Naive thymus-derived CD8-positive, alpha-beta T cell (primary cell): ENCODE data around the gene DENND5B. TPM values are rescaled to one million over a fixed set of nuclear protein-coding genes. Genes with fewer than 3 reads are reported as not detected.
A peak's percentile ranks its signal among the peaks of the same experiment; 100 is the strongest.

Experiments used
- ATAC-seq, 2 donors: fragments of 150-1000 bp; cut with Tn5 transposase in 1 of 2; sonication (Bioruptor Pico), chemical (Tn5 transposase) in 1 of 2; 1 replicate in 1 of 2; 2 replicates in 1 of 2; pipeline ENCODE4 v1.10.0; 2021; ENCODE audit warnings: mild to moderate bottlenecking in 2 of 2, moderate library complexity in 2 of 2
- POLR2A ChIA-PET: fragments of 350-600 bp; sonication (Branson Sonifier 250); formaldehyde crosslinking; loops from one replicate; lab custom pipeline; 2021; ENCODE audit warnings: antibody characterized with exemption; lab: Charles Lee
- DNase-seq, 10 donors: peaks; one replicate each; pipeline versions ENCODE4 v3.0.0 to v3.0.0-alpha.2; 2020 to 2022
- H3K27ac Mint-ChIP-seq, 10 donors: one replicate each; pipeline ENCODE4 v1.8.0; 2020 to 2022; ENCODE audit warnings: mild to moderate bottlenecking in 10 of 10, mixed read lengths in 10 of 10, moderate library complexity in 4 of 10, inconsistent platforms in 1 of 10
- H3K27me3 Mint-ChIP-seq, 5 donors: one replicate each; pipeline ENCODE4 v1.8.0; 2021 to 2022; ENCODE audit warnings: mixed read lengths in 5 of 5
- H3K36me3 Mint-ChIP-seq, 3 donors: one replicate each; pipeline ENCODE4 v1.8.0; 2020 to 2022; ENCODE audit warnings: mixed read lengths in 3 of 3, mild to moderate bottlenecking in 2 of 3, inconsistent platforms in 1 of 3
- H3K4me1 Mint-ChIP-seq, 4 donors: one replicate each; pipeline ENCODE4 v1.8.0; 2021 to 2022; ENCODE audit warnings: mixed read lengths in 4 of 4
- H3K4me3 Mint-ChIP-seq, 10 donors: one replicate each; pipeline ENCODE4 v1.8.0; 2020 to 2022; ENCODE audit warnings: mild to moderate bottlenecking in 10 of 10, mixed read lengths in 10 of 10, moderate library complexity in 6 of 10, inconsistent platforms in 1 of 10
- H3K9me3 Mint-ChIP-seq, 9 donors: one replicate each; pipeline ENCODE4 v1.8.0; 2020 to 2022; ENCODE audit warnings: mixed read lengths in 9 of 9, mild to moderate bottlenecking in 3 of 9, inconsistent platforms in 1 of 9, moderate library complexity in 1 of 9
- polyA plus RNA-seq, 3 donors: library from polyadenylated mRNA; unstranded; fragments of 300-500 nt; fragmentation: Illumina TruSeq; gene quantifications; one replicate each; pipeline ENCODE4 v1.2.3, GENCODE V29; 2021
- total RNA-seq, 8 experiments: library from RNA in 2 of 8; stranded (reverse) in 2 of 8; gene quantifications; one replicate each; pipeline ENCODE4 v1.2.3 and lab custom pipeline; 2021 to 2026

DENND5B gene
- total and polyA plus RNA-seq, 5 experiments from 2014 or later: 0.12 to 1.7 (median 0.99) TPM; not detected in 2

DNA sequence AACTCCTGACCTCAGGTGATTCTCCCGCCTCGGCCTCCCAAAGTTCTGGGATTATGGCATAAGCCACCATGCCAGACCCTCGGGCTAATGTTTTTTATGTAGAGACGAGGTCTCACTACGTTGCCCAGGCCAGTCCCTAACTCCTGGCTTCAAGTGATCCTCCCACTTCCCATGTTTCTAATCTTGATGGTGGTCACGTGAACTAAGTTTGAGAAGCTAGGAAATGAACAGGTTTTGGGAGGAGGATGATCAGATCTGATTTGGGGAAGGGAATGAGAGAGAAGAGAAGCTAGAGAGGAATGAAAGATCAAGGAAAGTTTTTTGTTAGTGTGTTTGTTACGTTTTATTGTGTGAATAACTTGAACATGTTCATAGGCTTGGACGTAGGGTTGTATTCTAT is 247.8 kb downstream of the DENND5B start:
- POLR2A ChIA-PET: no interaction called here
- no peak for ATAC-seq
- peaks cover 0 to 2% (median 0%) of the 10 kb centered on the region in 4 donors for H3K4me1 Mint-ChIP-seq

DNA sequence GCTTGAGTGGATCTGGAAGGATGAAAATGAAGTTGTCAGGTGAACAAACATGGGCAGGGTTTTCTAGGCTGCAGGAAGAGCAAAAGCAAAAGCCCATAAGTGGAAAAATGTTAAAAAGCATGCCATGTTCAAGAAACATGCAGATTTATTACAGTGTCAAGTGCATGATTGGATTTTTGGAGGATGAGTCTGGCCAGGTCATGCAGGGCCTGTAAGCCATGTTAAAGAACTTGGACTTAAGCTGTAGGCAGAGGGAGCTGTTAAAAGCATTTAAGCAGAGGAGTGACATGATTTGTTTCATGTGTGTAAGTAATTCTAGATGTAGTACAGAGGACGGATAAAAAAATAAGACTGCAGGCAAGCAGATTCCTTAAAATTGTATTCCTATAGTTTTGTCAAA is 248.7 kb downstream of the DENND5B start:
- no peak for ATAC-seq

More for the DNA sequence above, 247.8 kb downstream of the DENND5B start:
- H3K9me3 Mint-ChIP-seq: no peaks in the 10 kb centered on the region
- no peak overlapping the region for H3K4me3 Mint-ChIP-seq
- H3K27me3 Mint-ChIP-seq: no peaks in the 10 kb centered on the region
- no peaks in the 10 kb centered on the region for H3K36me3 Mint-ChIP-seq
- no peak for DNase-seq
- no peak overlapping the region for H3K27ac Mint-ChIP-seq

DNA sequence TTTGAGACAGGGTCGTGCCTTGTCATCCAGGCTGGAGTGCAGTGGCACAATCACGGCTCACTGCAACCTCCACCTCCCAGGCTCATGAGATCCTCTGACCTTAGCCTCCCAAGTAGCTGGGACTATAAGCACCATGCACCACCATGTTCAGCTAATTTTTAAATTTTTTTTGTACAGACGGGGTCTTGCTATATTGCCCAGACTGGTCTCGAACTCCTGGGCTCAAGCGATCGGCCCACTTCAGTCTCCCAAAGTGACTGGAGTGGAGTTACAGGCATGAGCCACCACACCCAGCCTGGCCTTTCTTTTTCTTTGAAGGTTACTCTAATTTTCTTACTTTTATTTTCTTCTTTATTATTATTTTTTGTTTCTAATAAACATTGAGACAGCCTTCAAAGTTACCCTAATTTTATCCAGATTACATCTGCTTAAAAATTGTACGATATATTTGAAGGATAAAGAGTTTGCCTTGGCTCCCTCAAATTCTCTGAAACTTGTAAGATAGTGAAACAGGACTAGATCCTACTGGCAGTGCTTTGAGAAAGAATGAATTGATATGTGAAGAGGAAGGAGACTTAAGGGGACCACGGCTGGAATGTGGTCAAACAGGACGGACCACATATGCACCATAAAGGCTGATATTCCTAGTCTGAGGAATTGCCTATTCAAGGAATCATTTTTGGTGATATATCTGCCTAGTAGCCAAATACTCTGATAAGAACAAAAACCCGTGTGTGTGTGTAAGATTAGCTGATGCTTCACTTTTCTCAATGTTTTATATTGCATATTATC is 250.9 kb downstream of the DENND5B start:
- H3K27ac Mint-ChIP-seq: no peak overlapping the region
- POLR2A ChIA-PET: interaction anchor here (0.7 kb wide), 1 partner anchor 33 kb away, joined by 4 read pairs; no protein-coding TSS in a partner anchor
- DNase-seq (no peak), ATAC-seq (no peak)
- no peaks in the 10 kb centered on the region for H3K36me3 Mint-ChIP-seq
- no peak overlapping the region for H3K4me3 Mint-ChIP-seq
- no peaks in the 10 kb centered on the region for H3K27me3 Mint-ChIP-seq
- no peaks in the 10 kb centered on the region for H3K9me3 Mint-ChIP-seq
- no peaks in the 10 kb centered on the region for H3K4me1 Mint-ChIP-seq

More for the DNA sequence above, 248.7 kb downstream of the DENND5B start:
- no peak overlapping the region for H3K27ac Mint-ChIP-seq
- no peaks in the 10 kb centered on the region for H3K27me3 Mint-ChIP-seq
- H3K4me3 Mint-ChIP-seq: no peak overlapping the region
- no peaks in the 10 kb centered on the region for H3K36me3 Mint-ChIP-seq
- H3K9me3 Mint-ChIP-seq: no peaks in the 10 kb centered on the region
- peaks cover 0 to 2% (median 0%) of the 10 kb centered on the region in 4 donors for H3K4me1 Mint-ChIP-seq
- POLR2A ChIA-PET: interaction anchor here (0.7 kb wide), 1 partner anchor 70 kb away, joined by 3 read pairs; no protein-coding TSS in a partner anchor
- DNase-seq: no peak

DNA sequence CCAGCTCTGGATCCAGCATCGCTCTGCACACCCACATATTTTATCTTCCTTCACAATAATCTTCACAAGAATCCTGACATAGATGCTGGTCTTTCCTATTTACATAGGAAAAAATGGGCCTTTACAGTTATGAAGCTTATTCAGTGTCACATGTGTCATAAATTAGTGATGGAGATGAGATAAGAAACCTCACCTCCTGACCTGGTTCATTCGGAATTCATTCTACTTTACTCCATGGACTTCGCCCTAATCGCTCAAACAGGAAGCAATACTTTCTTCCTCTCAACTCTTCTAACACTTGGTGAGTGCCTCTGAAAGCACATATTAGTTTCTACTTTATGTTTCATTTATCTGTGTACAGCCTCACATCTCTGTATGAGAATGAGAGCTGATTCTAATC is 253.0 kb downstream of the DENND5B start:
- Mint-ChIP-seq H3K4me3 (no peak overlapping the region), H3K9me3 (no peaks in the 10 kb centered on the region), H3K27ac (peak overlapping the region in 1 of 10 donors; percentile 0), H3K4me1 (no peaks in the 10 kb centered on the region), H3K27me3 (no peaks in the 10 kb centered on the region), H3K36me3 (no peaks in the 10 kb centered on the region)
- POLR2A ChIA-PET: no interaction called here
- DNase-seq (no peak), ATAC-seq (no peak)

Other genes with a start within 250 kb of the DENND5B start
- gene ETFBKMT, start 68.6 kb upstream of the DENND5B start, total RNA-seq: 1 to 10 TPM in 1 of 2 experiments, under 1 TPM in 1; 0.94 to 1.9 TPM
- gene ETFBKMT, start 68.6 kb upstream of the DENND5B start, polyA plus RNA-seq: 1 to 10 TPM in 1 of 3 donors, under 1 TPM in 2; 0.34 to 1.8 (median 0.62) TPM
- gene AMN1, start 137.9 kb upstream of the DENND5B start, total RNA-seq: 10 to 100 TPM; 13.4 to 16.6 TPM
- 10 to 100 TPM in 2 of 3 donors, 1 to 10 TPM in 1; 8.9 to 16.7 (median 12.8) TPM for gene AMN1, start 137.9 kb upstream of the DENND5B start, polyA plus RNA-seq